T-helper 9 cell (primary cell): ENCODE results near the gene CLPTM1.

Source experiments
- DNase-seq: peaks from one replicate; pipeline ENCODE4 v3.0.0-alpha.2; 2020

The CLPTM1 gene

DNA sequence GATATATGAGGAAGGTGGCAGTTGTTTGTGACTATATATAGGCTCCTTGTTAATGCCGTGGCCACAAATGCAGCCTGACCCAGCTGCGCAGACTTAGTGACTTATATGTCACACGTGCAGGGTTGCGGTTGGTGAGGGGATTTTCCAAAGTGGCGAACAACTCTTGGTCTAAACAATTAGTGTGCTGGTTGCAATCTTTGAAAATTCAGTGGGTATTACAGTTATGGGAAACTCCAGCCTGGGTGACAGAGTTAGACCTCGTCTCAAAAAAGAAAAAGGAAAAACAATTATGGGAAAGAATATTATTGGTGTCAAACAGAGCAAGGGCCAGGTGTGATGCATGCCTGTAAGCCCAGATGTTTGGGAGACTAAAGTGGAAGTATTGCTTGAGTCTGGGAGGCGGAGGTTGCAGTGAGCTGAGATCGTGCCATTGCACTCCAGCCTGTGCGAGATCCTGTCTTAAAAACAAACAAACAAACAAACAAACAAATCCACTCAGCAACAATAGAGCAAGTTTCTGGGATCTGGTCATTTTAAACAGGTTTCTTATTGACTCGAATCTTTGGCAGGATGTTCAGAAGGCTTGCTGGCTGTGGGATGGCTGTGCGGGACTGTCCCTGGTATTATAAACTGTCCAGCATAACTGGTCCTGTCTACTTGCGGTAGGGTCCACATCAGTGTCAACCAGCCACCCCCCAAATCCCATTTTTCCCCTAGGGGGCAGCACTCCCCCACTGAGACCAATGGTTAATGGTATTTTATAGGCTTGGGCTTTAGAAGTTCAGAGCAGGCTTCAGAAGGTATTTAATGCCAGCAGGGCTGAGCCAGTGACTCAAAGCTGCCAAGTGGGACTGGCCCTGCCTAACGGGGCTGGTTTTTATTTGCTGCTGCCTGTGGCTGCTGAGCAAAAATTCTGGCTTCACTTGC is 61.5 kb downstream of the CLPTM1 start:
- DNase-seq, result peak; percentile 74

DNA sequence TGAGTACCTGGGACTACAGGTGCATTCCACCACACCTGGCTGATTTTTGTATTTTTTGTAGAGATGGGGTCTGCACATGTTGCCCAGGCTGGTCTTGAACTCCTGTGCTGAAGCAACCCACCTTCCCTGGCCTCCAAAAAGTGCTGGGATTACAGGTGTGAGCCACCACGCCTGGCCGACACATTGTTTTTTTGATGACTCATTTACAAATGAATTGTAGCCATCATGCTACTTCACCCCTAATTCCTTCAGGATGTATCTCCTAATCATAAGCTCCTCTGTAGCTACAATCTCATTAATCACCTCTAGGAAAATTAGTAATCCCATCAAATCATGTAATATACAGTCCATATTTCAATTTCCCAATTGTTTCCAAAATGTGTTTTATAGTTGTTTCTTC is 64.0 kb downstream of the CLPTM1 start:
- no peak for DNase-seq

DNA sequence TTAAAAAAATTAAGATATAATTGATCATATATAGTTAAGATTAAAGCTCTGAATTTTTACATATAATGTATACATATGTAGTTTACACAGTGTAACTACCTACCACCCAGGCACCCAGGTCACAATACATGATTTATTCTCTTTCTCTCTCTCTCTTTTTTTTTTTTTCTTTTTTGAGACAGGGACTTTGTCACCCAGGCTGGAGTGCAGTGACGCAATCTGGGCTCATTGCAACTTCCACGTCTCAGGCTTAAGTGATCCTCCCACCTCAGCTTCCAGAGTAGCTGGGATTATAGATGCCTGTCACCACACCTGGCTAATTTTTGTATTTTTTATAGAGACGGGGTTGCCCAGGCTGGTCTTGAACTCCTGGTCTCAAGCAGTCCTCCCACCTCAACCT is 64.9 kb downstream of the CLPTM1 start:
- DNase-seq, result no peak

DNA sequence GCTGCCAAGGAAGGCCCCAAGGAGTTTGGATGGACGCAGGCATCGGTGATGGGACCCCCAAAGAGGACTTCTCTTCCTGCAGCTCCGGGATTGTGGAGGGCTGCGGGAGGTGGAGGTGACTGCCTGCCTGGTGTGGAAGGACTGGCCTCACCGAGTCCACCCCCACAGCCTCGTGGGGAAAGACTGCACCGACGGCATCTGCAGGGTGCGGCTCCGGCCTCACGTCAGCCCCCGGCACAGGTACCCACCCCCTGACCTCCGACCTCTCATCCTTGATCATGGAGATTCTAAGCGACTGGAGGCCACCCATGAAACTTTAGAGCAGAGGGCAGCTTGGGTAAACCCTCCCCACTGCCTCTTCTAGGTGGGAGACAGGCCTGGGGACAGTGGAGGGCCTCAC is 66.8 kb downstream of the CLPTM1 start:
- no peak for DNase-seq

DNA sequence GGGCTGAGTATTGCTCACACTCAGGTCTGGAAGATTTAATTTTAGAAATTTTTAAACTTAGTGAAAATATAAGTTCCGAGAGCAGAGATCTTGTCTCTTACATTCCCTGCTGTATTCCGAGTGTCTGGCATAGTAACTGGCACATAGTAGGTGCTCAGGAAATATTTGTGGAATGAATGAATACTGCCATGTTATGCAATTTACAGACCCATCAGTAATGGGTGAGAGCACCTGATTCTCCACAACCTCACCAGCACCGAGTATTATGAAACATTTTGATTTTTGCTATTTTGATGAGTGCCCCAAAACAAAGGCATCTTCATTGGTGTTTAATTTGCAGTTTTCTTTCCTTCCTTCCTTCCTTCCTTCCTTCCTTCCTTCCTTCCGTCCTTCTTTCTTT is 67.9 kb downstream of the CLPTM1 start:
- DNase-seq, result no peak

DNA sequence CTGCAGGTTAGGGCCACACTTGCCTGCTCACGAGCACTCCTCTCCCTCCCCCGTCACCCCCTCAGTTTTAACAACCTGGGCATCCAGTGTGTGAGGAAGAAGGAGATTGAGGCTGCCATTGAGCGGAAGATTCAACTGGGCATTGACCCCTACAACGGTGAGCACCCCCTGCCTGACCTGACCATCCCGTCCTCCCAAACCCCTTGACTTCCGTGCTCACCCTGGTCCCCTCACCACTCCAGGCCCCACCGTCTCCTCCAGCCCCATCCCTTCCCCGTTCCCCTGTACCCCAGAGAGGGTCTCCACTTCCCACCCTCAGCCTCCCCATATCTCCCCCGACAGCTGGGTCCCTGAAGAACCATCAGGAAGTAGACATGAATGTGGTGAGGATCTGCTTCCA is 70.1 kb downstream of the CLPTM1 start:
- DNase-seq, result no peak

DNA sequence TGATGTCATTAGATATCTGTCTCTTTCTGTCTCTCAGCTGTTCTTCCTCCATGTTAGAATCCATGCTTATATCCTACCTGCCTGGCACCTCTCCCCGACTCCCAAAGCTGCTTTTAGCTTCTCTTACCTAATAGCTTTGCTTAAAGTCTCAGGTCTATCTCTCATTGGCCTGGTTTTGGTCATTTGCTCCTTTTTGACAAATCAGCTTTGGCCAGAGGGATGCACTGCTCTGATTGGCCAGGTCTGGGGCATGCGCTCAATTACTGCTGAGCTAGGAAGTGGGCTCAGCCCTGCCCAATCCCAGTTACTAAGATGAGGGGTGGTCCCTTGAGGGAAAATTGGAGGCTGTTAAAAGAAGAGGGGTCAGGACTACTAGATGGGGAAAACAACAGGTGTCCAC is 72.2 kb downstream of the CLPTM1 start:
- DNase-seq, result no peak

DNA sequence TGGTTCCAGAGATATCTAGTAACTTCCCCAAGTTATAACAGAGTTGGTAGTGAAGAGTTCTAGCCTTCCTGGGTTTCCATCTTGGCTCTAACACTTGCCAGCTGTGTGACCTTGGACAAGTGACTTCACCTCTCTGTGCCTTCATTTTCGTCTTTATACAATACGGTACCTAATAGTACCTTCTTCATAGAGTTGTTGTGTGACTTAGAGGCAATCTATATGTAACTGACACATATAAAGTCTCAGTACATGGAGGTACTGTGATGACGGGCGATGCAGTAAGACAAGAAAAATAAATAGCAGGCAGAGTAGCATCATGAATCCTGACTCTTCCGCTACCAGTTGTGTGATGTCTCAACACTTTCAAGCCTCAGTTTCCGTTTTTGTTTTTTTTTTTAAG is 75.6 kb downstream of the CLPTM1 start:
- no peak for DNase-seq

DNA sequence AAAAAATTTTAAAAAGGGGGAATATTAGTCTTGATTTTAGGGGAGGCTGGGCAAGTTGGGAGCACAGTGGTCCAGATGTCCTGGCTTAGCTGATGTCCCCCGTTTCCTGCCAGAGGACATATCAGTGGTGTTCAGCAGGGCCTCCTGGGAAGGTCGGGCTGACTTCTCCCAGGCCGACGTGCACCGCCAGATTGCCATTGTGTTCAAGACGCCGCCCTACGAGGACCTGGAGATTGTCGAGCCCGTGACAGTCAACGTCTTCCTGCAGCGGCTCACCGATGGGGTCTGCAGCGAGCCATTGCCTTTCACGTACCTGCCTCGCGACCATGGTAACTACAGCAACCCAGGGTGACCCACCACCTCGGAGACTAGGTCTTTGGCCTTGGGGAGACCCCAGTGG is 77.2 kb downstream of the CLPTM1 start:
- DNase-seq, result no peak

DNA sequence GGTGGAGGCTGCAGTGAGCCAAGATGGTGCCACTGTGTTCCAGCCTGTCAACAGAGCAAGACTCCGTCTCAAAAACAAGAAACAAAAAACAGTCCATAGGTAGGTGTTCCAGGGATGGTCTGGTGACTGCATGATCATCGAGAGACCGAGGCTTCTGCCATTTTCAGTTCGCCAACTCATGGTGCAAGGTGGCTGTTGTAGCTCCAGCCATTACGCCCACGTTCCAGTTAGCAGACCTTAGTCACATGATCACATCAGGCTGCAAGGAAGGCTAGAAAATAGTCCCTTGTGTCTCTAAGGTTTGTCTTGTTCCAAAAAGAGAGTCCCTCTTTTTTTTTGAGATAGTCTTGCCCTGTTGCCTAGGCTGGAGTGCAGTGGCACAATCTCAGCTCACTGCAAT is 80.6 kb downstream of the CLPTM1 start:
- DNase-seq, result no peak

DNA sequence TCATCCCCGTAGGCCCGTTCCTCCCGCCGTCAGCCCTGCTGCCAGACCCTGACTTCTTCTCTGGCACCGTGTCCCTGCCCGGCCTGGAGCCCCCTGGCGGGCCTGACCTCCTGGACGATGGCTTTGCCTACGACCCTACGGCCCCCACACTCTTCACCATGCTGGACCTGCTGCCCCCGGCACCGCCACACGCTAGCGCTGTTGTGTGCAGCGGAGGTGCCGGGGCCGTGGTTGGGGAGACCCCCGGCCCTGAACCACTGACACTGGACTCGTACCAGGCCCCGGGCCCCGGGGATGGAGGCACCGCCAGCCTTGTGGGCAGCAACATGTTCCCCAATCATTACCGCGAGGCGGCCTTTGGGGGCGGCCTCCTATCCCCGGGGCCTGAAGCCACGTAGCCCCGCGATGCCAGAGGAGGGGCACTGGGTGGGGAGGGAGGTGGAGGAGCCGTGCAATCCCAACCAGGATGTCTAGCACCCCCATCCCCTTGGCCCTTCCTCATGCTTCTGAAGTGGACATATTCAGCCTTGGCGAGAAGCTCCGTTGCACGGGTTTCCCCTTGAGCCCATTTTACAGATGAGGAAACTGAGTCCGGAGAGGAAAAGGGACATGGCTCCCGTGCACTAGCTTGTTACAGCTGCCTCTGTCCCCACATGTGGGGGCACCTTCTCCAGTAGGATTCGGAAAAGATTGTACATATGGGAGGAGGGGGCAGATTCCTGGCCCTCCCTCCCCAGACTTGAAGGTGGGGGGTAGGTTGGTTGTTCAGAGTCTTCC is 82.4 kb downstream of the CLPTM1 start:
- DNase-seq, result no peak

DNA sequence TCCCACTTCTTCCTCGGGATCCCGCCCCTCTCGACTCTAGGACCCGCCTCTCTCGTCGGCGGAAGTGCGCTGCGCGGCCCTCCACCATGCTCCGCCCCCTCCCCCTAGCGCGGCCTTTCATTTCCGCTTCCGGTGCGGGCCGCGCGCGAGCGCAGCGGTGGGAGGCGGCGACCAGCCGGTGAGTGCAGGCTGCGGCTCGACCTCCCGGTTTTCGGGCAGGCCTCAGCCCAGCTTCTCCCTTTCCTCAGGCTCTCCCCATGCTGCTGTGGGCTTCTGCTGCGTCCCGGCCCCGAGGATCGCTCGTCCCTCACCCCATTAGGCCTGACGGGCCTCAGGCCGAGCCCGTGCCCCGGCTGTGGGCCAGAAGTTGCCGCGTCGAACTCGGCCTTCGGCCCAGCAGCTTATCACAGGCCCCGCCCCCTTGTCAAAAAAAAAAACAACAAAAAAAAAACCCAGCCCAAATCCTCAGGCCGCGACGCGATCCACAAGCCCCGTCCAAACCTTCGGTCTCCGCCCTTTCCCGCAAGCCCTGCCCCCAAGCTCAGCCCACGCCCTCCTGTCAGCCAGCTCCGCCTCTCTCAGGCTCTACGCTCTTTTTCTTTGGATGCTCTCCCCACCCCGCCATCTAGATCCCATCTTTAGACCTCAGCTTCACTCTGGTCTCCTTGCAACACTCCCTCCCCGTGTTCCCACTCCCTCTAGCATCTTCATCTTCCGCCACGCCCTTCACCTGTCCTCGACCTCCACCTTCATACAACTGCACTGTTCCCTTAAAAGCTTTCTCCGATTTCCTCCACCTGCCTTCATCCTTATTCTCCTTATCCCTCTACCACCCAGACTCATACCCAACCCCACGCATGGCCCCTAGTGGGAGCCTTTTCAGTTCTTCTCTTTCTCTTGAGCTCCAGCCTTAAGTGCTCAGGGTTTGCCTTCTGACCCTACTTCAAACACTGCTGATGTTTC is 84.0 kb downstream of the CLPTM1 start, which contains the start of gene CLASRP:
Gene CLASRP (plus strand): TSS at position 115 of the 963 bp plus-strand sequence. CDS start 1,168 bp downstream, outside the sequence.
- peak; percentile 85 for DNase-seq

DNA sequence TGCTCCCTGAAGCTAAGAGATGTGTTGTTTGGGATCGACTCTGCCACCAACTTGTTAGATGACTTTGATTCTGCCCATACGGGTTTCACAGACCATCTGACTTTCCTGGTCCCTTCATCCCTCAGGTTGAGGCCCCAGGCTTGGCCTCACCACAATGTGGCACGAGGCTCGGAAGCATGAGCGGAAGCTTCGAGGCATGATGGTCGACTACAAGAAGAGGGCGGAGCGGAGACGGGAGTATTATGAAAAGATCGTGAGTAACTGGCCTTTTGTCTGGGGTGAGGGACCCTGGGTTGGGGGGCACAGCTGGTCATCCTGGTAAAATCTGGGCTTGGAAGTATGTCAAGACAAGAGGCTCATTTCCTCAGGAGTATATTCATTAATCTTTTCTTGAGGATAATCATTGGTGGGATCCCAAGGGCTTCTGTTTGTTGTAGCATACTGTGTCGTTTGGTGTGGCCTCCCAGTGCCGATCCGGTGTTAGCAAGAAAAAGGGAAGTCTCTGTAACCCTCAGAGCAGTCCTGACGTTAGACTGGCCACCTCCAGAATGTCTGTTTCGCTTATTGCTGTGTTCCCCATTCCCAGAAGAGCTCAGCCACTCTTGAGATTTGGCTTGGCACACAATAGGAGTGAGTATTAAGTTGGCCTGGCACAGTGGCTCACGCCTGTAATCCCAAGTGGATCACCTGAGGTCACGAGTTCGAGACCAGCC is 85.0 kb downstream of the CLPTM1 start:
- DNase-seq, result no peak

DNA sequence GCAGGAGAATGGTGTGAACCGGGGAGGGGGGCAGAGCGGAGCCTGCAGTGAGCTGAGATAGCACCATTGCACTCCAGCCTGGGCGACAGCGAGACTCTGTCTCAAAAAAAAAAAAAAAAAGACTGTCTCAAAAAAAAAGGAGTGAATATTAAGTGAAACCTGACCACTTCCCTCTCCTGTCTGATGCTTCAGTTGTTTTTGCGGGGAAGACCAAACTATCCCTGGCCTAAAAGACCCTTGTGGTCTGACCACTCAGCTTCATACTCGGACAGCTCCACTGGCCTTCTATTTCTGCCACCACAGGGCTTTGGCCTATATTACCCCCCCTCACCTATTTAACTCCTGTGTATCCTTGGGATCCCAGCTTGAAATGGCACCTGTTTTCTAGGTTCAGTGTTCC is 85.9 kb downstream of the CLPTM1 start:
- DNase-seq, result no peak
